ENCODE data around the gene RHOA. TPM values are rescaled to one million over a fixed set of nuclear protein-coding genes. Genes with fewer than 3 reads are reported as not detected.

Gene RHOA
- total and polyA plus RNA-seq, 2 of the 13 experiments (the other 11 are each of a cell fraction or from before 2014, with no cell fraction given), result 131 to 177 TPM

- TF ChIP-seq ZNF646 (CRISPR knock-in tag; IDR thresholded peaks at IDR 0.05) (no peak), ATF7 (IDR thresholded peaks at IDR 0.05) (no peak), ATF7 (CRISPR knock-in tag; IDR thresholded peaks at IDR 0.05) (no peak), ZSCAN31 (CRISPR knock-in tag; IDR thresholded peaks at IDR 0.05; ENCODE audit: low read depth) (no peak), RAD21 (CRISPR knock-in tag; IDR thresholded peaks at IDR 0.05) (no peak), ZNF33B (CRISPR knock-in tag; IDR thresholded peaks at IDR 0.05) (no peak), KAT8 (CRISPR knock-in tag; IDR thresholded peaks at IDR 0.05) (no peak), ZSCAN9 (CRISPR knock-in tag; IDR thresholded peaks at IDR 0.05; ENCODE audit: borderline replicate concordance) (no peak), POLR2AphosphoS5 (IDR thresholded peaks at IDR 0.05; ENCODE audit: low read depth, low read length) (no peak), SALL1 (CRISPR knock-in tag; IDR thresholded peaks at IDR 0.05) (no peak), CEBPZ (IDR thresholded peaks at IDR 0.05; ENCODE audit: low read length) (no peak), HNRNPLL (IDR thresholded peaks at IDR 0.05; ENCODE audit: low read depth, low read length, poor library complexity, severe bottlenecking) (no peak)
- TF ChIP-seq, protein P1, sequence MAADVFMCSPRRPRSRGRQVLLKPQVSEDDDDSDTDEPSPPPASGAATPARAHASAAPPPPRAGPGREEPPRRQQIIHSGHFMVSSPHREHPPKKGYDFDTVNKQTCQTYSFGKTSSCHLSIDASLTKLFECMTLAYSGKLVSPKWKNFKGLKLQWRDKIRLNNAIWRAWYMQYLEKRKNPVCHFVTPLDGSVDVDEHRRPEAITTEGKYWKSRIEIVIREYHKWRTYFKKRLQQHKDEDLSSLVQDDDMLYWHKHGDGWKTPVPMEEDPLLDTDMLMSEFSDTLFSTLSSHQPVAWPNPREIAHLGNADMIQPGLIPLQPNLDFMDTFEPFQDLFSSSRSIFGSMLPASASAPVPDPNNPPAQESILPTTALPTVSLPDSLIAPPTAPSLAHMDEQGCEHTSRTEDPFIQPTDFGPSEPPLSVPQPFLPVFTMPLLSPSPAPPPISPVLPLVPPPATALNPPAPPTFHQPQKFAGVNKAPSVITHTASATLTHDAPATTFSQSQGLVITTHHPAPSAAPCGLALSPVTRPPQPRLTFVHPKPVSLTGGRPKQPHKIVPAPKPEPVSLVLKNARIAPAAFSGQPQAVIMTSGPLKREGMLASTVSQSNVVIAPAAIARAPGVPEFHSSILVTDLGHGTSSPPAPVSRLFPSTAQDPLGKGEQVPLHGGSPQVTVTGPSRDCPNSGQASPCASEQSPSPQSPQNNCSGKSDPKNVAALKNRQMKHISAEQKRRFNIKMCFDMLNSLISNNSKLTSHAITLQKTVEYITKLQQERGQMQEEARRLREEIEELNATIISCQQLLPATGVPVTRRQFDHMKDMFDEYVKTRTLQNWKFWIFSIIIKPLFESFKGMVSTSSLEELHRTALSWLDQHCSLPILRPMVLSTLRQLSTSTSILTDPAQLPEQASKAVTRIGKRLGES (CRISPR knock-in tag; IDR thresholded peaks at IDR 0.05; ENCODE audit: borderline replicate concordance), result no peak
- TF ChIP-seq, protein P2, sequence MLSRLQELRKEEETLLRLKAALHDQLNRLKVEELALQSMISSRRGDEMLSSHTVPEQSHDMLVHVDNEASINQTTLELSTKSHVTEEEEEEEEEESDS (CRISPR knock-in tag; IDR thresholded peaks at IDR 0.05; ENCODE audit: borderline replicate concordance), result no peak
- TF ChIP-seq, protein P3, sequence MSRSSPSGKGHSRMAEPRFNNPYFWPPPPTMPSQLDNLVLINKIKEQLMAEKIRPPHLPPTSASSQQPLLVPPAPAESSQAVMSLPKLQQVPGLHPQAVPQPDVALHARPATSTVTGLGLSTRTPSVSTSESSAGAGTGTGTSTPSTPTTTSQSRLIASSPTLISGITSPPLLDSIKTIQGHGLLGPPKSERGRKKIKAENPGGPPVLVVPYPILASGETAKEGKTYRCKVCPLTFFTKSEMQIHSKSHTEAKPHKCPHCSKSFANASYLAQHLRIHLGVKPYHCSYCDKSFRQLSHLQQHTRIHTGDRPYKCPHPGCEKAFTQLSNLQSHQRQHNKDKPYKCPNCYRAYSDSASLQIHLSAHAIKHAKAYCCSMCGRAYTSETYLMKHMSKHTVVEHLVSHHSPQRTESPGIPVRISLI (CRISPR knock-in tag; IDR thresholded peaks at IDR 0.05; ENCODE audit: borderline replicate concordance), result no peak
Measured at GRCh38 chr3:49460188-49460890, 48.6 kb upstream of the RHOA start (continued).
